ENCODE measurements around the gene OR5AU1. TPM values are rescaled to one million over a fixed set of nuclear protein-coding genes. Genes with fewer than 3 reads are reported as not detected.

Gene OR5AU1
- total and polyA plus RNA-seq, 2 of the 4 experiments (the other 2 are of a cell fraction) = not detected

DNA sequence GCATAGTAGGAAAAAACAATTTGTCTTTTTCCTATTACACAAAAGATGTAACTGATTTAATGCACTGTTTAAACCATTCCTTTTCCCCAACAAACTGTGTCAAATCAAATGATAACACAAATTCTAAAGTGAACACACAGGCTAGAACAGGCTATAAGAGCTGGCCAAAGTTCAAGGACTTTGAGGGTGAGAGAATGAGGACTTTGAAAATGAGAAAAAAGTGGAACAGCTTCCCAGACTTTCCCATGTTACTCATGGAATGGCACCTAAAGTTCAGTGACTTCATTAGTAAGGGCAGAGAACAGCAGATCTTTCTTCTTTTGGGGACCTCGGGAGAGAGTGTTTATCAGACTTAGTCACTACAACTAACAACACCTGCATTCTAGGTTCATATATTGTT is 32.4 kb downstream of the OR5AU1 start:
- H3K27ac ChIP-seq (ENCODE audit: insufficient read depth, low read length) = no peak overlapping the region
- no peak overlapping the region for H2AFZ ChIP-seq (replicated peaks; ENCODE audit: low read length, poor library complexity)
- no peak overlapping the region for H3K14ac ChIP-seq (replicated peaks; ENCODE audit: low read depth, low read length)
- BruUV-seq (replicated peaks) = no TSS peak
- no peak overlapping the region for H3K23ac ChIP-seq (ENCODE audit: low read depth, low read length)
- no peak overlapping the region for H4K91ac ChIP-seq (ENCODE audit: insufficient read depth, low read depth, low read length)
- no peak overlapping the region for H2BK5ac ChIP-seq (ENCODE audit: low read depth, low read length, poor library complexity, severe bottlenecking)
- no peak overlapping the region for H2BK120ac ChIP-seq (ENCODE audit: low read depth, low read length)
- no peak for ATAC-seq (ENCODE audit: low read depth)
- H2AK5ac ChIP-seq (ENCODE audit: low read depth, low read length) = no peak overlapping the region
- no peak overlapping the region for H3K9ac ChIP-seq (ENCODE audit: low read depth, low read length)
- H4K20me1 ChIP-seq (ENCODE audit: insufficient read depth, low read length) = no peaks in the 10 kb centered on the region
- H3K9me1 ChIP-seq (ENCODE audit: insufficient read depth, low read length) = no peaks in the 10 kb centered on the region
- no peaks in the 10 kb centered on the region for H3K9me3 ChIP-seq (ENCODE audit: control insufficient read depth, insufficient read depth, low read length)
- no peak overlapping the region for H2AK9ac ChIP-seq (replicated peaks; ENCODE audit: low read depth, low read length, poor library complexity)
- intact Hi-C loops (cut with micrococcal nuclease) = no loop called here
- no peak overlapping the region for H3K56ac ChIP-seq (ENCODE audit: extremely low read depth, insufficient read depth, low read length)
- CTCF ChIA-PET = interaction anchor here (1.0 to 1.3 kb wide), 2 partner anchors 18 to 19 kb away, joined by 3 to 4 read pairs; no protein-coding TSS in a partner anchor
- no peak for DNase-seq
- dilution Hi-C loops (cut with HindIII; ENCODE audit: low sequenced_read_pairs, unreplicated experiment) = no loop called here
- H3K79me1 ChIP-seq (ENCODE audit: low read depth in 1 of 2, low read length in 2 of 2) = no peaks in the 10 kb centered on the region
- peaks cover 7% of the 10 kb centered on the region; the same call in 1 of the 2 replicates for H3K27me3 ChIP-seq (ENCODE audit: control insufficient read depth, insufficient read depth, low read length)
- no peak overlapping the region for H3K4ac ChIP-seq (ENCODE audit: low read depth, low read length)
- TF ChIP-seq CEBPB (IDR thresholded peaks at IDR 0.05; ENCODE audit: low read depth, low read length) (no peak), SMC3 (IDR thresholded peaks at IDR 0.05; ENCODE audit: low read depth, low read length) (no peak), CHD1 (IDR thresholded peaks at IDR 0.05; ENCODE audit: low read depth, low read length) (no peak), FOS (IDR thresholded peaks at IDR 0.05; ENCODE audit: low read depth, low read length) (no peak)
- no peaks in the 10 kb centered on the region for H3K36me3 ChIP-seq (ENCODE audit: control insufficient read depth, insufficient read depth, low read length)
- no peak overlapping the region for H4K5ac ChIP-seq (ENCODE audit: low read depth, low read length)
- POLR2A ChIA-PET (ENCODE audit: unreplicated experiment) = no interaction called here
- H3K4me2 ChIP-seq (ENCODE audit: low read depth, low read length) = no peak overlapping the region
- no peak overlapping the region for H3K4me3 ChIP-seq (ENCODE audit: insufficient read depth, low read depth, low read length)
- H4K8ac ChIP-seq (ENCODE audit: low read depth in 2 of 2, low read length in 2 of 2) = no peak overlapping the region
- no peak overlapping the region for H3K18ac ChIP-seq (ENCODE audit: low read depth, low read length)
- no peaks in the 10 kb centered on the region for H3K4me1 ChIP-seq (ENCODE audit: control insufficient read depth, insufficient read depth, low read length)
- in situ Hi-C loops (cut with MboI; ENCODE audit: low sequenced_read_pairs) = no loop called here
- H2BK20ac ChIP-seq (ENCODE audit: low read depth, low read length) = no peak overlapping the region
- no peak overlapping the region for H2BK15ac ChIP-seq (ENCODE audit: low read depth, low read length)
- WGBS, 2 experiments (ENCODE audit: extremely low coverage in 2 of 2, insufficient read length in 1 of 2) = no CpG with 5 or more reads among the region's 1 CpG
